ENCODE data around the gene FGFR1OP2. TPM values are rescaled to one million over a fixed set of nuclear protein-coding genes. Genes with fewer than 3 reads are reported as not detected.
"Not testable (repeated sequence)": the region's sequence is repeated elsewhere in the genome, so short reads cannot be mapped to it uniquely, and the experiment has no call there.

The FGFR1OP2 gene
- 10 to 100 TPM; 37.0 to 44.2 (median 39.5) TPM for total RNA-seq (2021; fragmentation: NEBNext Ultra II Directional; extraction: Animal tissue kit (Norgen Biotek cat#: 25700))
- long read RNA-seq, transcript FGFR1OP2-206 (5 exons, 956 nt): major isoform, 16 of 45 reads
- long read RNA-seq, transcript FGFR1OP2-202 (6 exons, 2,790 nt): minor isoform, 13 of 45 reads
- long read RNA-seq, transcript FGFR1OP2-201 (7 exons, 2,924 nt): minor isoform, 12 of 45 reads
- long read RNA-seq, partial matches to known transcripts: 0 of 45 reads
- long read RNA-seq, other reads (novel, unspliced or antisense): 2 of 45 reads

- Mint-ChIP-seq H3K9me3 (no peaks in the 10 kb centered on the region), H3K27ac (peak within 1 kb of the TSS; percentile 100), H3K36me3 (ENCODE audit: low read depth) (peaks cover 12% of the 10 kb centered on the region), H3K4me3 (peak within 1 kb of the TSS; percentile 96), H3K27me3 (ENCODE audit: insufficient read depth) (peaks cover 3% of the 10 kb centered on the region), H3K4me1 (ENCODE audit: low read depth) (peaks cover 62% of the 10 kb centered on the region)
- TF ChIP-seq, protein P1, sequence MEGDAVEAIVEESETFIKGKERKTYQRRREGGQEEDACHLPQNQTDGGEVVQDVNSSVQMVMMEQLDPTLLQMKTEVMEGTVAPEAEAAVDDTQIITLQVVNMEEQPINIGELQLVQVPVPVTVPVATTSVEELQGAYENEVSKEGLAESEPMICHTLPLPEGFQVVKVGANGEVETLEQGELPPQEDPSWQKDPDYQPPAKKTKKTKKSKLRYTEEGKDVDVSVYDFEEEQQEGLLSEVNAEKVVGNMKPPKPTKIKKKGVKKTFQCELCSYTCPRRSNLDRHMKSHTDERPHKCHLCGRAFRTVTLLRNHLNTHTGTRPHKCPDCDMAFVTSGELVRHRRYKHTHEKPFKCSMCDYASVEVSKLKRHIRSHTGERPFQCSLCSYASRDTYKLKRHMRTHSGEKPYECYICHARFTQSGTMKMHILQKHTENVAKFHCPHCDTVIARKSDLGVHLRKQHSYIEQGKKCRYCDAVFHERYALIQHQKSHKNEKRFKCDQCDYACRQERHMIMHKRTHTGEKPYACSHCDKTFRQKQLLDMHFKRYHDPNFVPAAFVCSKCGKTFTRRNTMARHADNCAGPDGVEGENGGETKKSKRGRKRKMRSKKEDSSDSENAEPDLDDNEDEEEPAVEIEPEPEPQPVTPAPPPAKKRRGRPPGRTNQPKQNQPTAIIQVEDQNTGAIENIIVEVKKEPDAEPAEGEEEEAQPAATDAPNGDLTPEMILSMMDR (IDR thresholded peaks at IDR 0.05): no peak
- peak; percentile 99 for DNase-seq
Observed at GRCh38 chr12:26937863-26938700, at the start of gene FGFR1OP2, which contains the start of gene INTS13. Gene FGFR1OP2 (plus strand): TSS chr12:26938470. CDS start chr12:26954159, 15,689 bp downstream. Gene INTS13 (minus strand): TSS chr12:26937981. CDS start chr12:26936803, 1,178 bp downstream.

- no peak overlapping the region for H3K4me3 Mint-ChIP-seq
- no peaks in the 10 kb centered on the region; the same call in 1 of the 2 replicates for H3K4me1 Mint-ChIP-seq (ENCODE audit: low read depth)
- TF ChIP-seq, protein P1 (IDR thresholded peaks at IDR 0.05): no peak
- H3K36me3 Mint-ChIP-seq (ENCODE audit: low read depth): no peaks in the 10 kb centered on the region; the same call in 1 of the 2 replicates
- no peak for DNase-seq
- H3K27me3 Mint-ChIP-seq (ENCODE audit: insufficient read depth): no peaks in the 10 kb centered on the region
- H3K9me3 Mint-ChIP-seq: no peaks in the 10 kb centered on the region
- no peak overlapping the region for H3K27ac Mint-ChIP-seq
Observed at GRCh38 chr12:26890784-26891183, 47.5 kb upstream of the FGFR1OP2 start.

GRCh38 chr12:26891704-26892103, 46.6 kb upstream of the FGFR1OP2 start:
- TF ChIP-seq, protein P1 (IDR thresholded peaks at IDR 0.05): no peak
- Mint-ChIP-seq H3K4me3 (no peak overlapping the region), H3K27ac (no peak overlapping the region), H3K36me3 (ENCODE audit: low read depth) (peaks cover 4% of the 10 kb centered on the region), H3K9me3 (no peaks in the 10 kb centered on the region), H3K4me1 (ENCODE audit: low read depth) (no peaks in the 10 kb centered on the region; the same call in 1 of the 2 replicates), H3K27me3 (ENCODE audit: insufficient read depth) (no peaks in the 10 kb centered on the region)
- DNase-seq: no peak

DNA sequence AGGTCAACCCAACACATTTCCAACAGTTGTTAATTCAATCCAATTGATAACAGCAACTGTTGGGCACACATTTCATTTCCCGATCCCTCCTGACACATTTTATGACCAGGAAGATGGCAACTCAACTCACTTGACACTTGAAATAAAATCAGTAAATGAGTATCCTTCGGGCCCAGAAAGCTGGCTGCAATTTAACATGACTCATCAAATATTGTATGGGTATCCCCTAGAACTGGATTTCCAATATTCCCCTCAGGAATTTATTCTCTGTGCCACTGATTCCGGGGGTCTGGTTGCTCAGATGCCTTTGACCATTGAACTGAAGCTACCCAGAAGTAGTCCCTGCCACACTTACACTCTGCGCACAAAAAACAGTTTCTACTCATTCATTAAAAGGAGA, 42.6 kb upstream of the FGFR1OP2 start:
- H3K4me3 Mint-ChIP-seq: no peak overlapping the region
- no peaks in the 10 kb centered on the region; the same call in 1 of the 2 replicates for H3K4me1 Mint-ChIP-seq (ENCODE audit: low read depth)
- DNase-seq: no peak
- H3K36me3 Mint-ChIP-seq (ENCODE audit: low read depth): peaks cover 16% of the 10 kb centered on the region
- H3K27me3 Mint-ChIP-seq (ENCODE audit: insufficient read depth): no peaks in the 10 kb centered on the region
- H3K9me3 Mint-ChIP-seq: no peaks in the 10 kb centered on the region
- H3K27ac Mint-ChIP-seq: no peak overlapping the region
- TF ChIP-seq, protein P1 (IDR thresholded peaks at IDR 0.05): no peak

GRCh38 chr12:26896913-26897312, 41.4 kb upstream of the FGFR1OP2 start:
- no peak overlapping the region for H3K4me3 Mint-ChIP-seq
- TF ChIP-seq, protein P1 (IDR thresholded peaks at IDR 0.05): no peak
- peaks cover 26% of the 10 kb centered on the region for H3K36me3 Mint-ChIP-seq (ENCODE audit: low read depth)
- H3K27ac Mint-ChIP-seq: no peak overlapping the region
- no peaks in the 10 kb centered on the region; the same call in 1 of the 2 replicates for H3K4me1 Mint-ChIP-seq (ENCODE audit: low read depth)
- DNase-seq: no peak
- no peaks in the 10 kb centered on the region for H3K9me3 Mint-ChIP-seq
- no peaks in the 10 kb centered on the region; the same call in 1 of the 2 replicates for H3K27me3 Mint-ChIP-seq (ENCODE audit: insufficient read depth)

- not testable (repeated sequence) for H3K27me3 Mint-ChIP-seq (ENCODE audit: insufficient read depth)
Observed at GRCh38 chr12:26903396-26903795, 34.9 kb upstream of the FGFR1OP2 start.

More at GRCh38 chr12:26903396-26903795, 34.9 kb upstream of the FGFR1OP2 start:
- not testable (repeated sequence) for DNase-seq; H3K4me1 Mint-ChIP-seq (ENCODE audit: low read depth); H3K9me3 Mint-ChIP-seq; H3K4me3 Mint-ChIP-seq; H3K27ac Mint-ChIP-seq
- H3K36me3 Mint-ChIP-seq (ENCODE audit: low read depth): peaks cover 45% of the 10 kb centered on the region
